ENCODE data around the gene NEK6. TPM values are rescaled to one million over a fixed set of nuclear protein-coding genes. Genes with fewer than 3 reads are reported as not detected.

The NEK6 gene
- polyA plus RNA-seq, 4 donors: 26.9 to 34.9 (median 29.6) TPM

DNA sequence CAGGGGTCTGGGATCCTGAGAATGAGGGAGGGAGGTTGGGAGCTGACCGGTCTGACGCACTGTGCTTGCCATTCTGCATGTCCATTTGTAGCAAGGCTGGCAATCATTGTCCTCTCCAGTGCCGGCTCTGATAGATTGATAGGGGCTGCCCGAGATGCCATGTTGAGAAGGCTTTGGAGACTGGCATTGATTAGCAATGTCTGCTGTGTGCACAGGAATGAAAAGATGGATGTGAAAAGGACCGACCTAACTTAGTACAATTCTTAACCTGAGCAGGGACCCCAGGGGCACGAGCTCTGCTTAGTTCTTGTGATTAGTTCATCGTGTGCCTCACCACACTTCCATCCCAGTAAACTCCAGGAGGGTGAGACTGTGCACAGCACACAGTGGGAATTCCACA is 17.0 kb downstream of the NEK6 start:
- DNase-seq (ENCODE audit: low read depth in 4 of 4, low spot score in 2 of 4): no peak

- no peak for DNase-seq (ENCODE audit: low read depth in 4 of 4, low spot score in 2 of 4)
Measured at GRCh38 chr9:124277420-124277819, 19.7 kb downstream of the NEK6 start.

GRCh38 chr9:124278054-124278540 is 20.3 kb downstream of the NEK6 start:
- DNase-seq (ENCODE audit: low read depth in 4 of 4, low spot score in 2 of 4): no peak

- no peak for DNase-seq (ENCODE audit: low read depth in 4 of 4, low spot score in 2 of 4)
Measured at GRCh38 chr9:124279531-124280175, 21.9 kb downstream of the NEK6 start.

DNA sequence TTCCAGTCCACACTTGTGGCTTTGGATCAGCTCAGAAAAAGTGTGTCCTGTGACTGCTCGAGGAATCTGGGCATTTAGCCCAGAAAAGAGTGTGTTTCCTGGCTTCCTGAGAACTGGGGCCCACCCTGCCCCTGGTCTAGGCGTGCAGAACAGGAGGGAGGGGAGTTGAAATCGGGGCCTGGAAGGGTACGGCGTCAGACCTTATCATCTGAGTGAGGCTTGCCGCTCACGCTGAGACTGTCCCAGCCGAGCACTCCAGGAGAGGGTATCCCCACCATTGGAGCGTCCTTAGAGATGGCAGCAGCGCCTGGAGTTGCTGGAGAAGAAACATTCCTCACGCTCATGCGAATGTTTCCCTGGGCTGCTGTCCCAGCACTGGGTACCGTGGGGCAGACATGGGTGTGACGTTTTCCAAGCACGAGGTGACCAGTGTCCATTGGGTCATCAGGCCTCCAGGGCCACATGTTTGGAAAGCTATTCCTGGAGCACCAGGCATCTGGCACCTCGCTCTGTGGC is 22.5 kb downstream of the NEK6 start:
- DNase-seq (ENCODE audit: low read depth in 4 of 4, low spot score in 2 of 4): no peak

DNA sequence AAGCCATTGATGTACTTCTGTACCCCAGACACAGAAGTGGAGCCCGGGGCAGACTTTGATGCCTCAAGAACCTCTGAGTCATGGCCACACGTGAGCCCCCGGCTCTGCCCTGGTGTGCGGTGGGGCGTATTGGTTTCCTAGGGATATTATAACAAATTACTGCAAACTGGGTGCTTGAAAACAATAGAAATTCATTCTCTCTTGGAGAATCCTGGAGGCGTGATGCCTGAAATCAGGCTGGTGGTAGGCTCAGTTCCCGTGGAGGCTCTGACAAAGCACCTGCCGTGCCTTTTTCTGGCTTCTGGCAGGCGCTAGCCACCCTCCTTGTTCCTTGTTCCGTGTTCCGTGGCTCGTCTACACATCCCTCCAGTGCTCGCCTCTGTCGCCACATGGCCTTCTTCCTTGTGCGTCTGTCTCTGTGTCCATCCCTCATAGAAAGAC is 24.2 kb downstream of the NEK6 start:
- no peak for DNase-seq (ENCODE audit: low read depth in 4 of 4, low spot score in 2 of 4)

GRCh38 chr9:124282442-124283227 is 24.9 kb downstream of the NEK6 start:
- DNase-seq (ENCODE audit: low read depth in 4 of 4, low spot score in 2 of 4): no peak

- no peak for DNase-seq (ENCODE audit: low read depth in 4 of 4, low spot score in 2 of 4)
Measured at GRCh38 chr9:124283228-124283814, 25.6 kb downstream of the NEK6 start.

DNA sequence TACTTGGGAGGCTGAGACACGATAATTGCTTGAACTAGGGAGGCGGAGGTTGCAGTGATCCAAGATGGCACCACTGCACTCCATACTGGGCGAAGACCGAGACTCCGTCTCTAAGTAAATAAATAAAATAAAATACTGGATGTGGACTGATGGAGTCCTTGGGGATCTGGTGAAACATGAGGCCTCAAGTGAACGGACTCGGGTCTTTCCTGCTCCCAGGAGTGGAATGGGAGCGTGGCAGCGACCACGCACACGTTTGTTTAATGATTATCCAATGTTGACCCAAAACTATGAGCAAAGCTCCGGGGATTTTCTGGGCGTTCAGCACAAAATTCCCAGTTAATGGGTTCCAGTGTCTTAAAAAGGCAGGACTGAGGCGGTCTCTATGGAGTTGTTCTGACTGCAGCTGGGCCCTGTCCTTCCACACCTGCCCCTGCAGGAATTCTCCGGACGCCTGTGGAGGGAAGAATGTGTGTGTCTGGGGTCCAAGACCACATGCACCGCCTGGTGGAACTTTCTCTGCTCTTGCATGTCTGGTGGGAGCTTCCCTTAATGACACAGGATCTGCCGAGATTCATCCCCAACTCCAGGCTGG is 26.6 kb downstream of the NEK6 start:
- no peak for DNase-seq (ENCODE audit: low read depth in 4 of 4, low spot score in 2 of 4)

- no peak for DNase-seq (ENCODE audit: low read depth in 4 of 4, low spot score in 2 of 4)
Measured at GRCh38 chr9:124284940-124285441, 27.2 kb downstream of the NEK6 start.

GRCh38 chr9:124285490-124285889 is 27.7 kb downstream of the NEK6 start:
- DNase-seq (ENCODE audit: low read depth in 4 of 4, low spot score in 2 of 4): no peak

DNA sequence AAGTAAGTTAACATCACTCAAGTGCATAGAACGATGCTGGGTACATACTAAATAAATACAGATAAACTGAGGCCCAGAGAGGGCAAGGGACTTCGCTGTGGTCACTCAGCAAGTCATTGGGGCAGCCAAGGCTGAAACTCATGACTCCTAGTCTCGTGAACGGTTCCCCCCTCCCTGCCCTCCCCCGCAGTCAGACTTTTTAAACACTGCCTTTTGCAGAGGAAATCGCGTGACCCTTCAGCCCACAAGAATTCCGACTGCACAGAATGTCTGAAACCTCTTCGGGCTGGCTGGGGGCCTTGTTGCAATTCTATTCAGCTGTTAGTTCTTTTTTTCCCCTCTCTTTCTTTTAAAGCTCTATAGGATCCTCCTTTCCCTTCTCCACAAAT is 28.1 kb downstream of the NEK6 start:
- peak in 2 of 4 donors; percentile 68 to 74 for DNase-seq (ENCODE audit: low read depth in 4 of 4, low spot score in 2 of 4)

- no peak for DNase-seq (ENCODE audit: low read depth in 4 of 4, low spot score in 2 of 4)
Measured at GRCh38 chr9:124286292-124286931, 28.7 kb downstream of the NEK6 start.

DNA sequence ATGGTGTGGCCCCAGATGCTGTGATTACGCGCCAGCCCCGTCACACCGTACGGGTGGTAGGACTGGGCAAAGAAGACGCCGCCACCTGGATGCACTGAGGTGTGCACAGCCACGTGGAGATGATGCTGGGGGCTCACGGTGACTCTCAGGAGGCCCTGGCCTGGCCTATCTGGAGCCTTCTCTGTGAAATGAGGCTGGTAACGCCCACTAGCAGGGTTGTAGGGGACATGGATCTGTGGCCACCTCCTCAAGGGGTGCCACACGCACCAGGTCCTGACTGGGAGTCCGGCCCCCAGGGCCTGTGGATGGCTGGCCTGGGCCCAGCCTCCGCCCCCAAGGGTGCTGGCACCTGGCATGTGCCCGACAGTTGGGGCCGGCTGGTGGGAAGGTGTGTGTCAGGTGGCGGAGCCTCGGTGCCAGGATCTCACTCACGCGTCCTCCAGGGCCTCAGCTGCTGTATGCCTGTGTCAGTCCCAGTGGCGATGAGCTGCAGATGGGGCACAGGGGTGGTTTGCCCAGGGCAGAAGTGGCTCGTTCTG is 32.4 kb downstream of the NEK6 start:
- DNase-seq (ENCODE audit: low read depth in 4 of 4, low spot score in 2 of 4): no peak

DNA sequence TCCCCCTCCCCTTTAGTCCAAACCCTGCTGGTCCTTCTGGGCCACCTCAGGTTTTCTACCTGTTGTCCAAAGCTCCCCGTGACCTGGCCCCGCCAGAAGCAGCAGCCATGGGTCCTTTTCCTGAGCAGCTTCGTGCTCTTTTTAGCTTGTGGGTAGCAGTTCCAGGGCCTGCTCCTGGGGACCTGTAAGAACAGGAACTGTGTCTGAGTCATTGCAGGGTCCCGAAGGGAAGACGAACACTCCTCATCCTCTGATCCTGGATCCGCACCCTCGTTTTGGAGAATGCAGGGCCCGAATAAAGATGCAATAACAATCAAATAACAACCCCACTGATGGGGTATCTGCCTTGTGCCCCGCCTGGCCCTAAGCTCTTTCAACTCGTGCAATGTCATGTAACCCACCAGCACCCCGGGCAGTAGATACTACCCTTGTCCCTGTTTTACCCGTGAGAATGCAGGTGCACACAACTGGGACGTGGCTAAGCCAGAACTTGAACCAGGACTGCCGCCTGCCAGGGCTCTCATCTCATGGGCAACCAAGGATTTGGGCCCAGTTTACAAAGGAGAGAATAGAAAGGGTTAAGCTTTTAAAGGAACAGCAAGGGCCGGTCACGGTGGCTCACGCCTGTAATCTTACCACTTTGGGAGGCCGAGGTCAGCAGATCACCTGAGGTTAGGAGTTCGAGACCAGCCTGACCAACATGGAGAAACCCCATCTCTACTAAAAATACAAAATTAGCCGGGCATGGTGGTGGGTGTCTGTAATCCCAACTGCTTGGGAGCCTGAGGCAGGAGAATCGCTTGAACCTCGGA is 33.2 kb downstream of the NEK6 start:
- DNase-seq (ENCODE audit: low read depth in 4 of 4, low spot score in 2 of 4): no peak

DNA sequence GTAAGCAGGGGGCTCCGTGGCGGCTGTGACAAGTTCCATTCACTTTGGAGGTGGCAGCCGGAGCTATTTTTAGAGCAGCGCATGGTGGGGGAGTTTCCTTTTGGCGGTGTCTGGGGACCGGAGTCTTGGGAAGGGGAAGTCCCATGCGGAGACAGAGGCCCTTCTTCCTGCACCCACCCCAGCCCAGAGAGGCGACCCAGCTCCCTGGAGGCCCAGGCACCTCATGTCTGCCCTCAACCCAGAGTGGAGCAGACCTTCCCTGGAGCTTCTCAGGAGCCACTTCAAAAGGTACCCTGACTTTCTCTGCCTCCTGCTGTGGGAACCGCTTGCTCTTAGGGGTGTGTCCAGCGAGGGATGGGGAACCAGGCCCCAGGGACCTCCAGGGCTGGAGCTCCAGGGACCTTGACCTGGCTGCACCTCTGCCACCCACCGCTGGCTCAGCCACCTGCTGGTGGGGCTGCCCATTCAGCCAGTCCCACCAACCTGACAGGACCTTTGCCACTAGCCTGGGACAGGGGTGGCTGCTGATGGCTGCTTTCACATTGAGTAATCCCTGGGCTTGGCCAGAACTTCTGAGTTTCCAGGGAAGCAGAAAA is 34.1 kb downstream of the NEK6 start:
- no peak for DNase-seq (ENCODE audit: low read depth in 4 of 4, low spot score in 2 of 4)

- no peak for DNase-seq (ENCODE audit: low read depth in 4 of 4, low spot score in 2 of 4)
Measured at GRCh38 chr9:124292696-124293593, 35.2 kb downstream of the NEK6 start.
